Measurements from ENCODE around the gene SYNGAP1. TPM values are rescaled to one million over a fixed set of nuclear protein-coding genes. Genes with fewer than 3 reads are reported as not detected.
"Not testable (repeated sequence)": the region's sequence is repeated elsewhere in the genome, so short reads cannot be mapped to it uniquely, and the experiment has no call there.

SYNGAP1 gene
- total RNA-seq, 2 experiments from 2014 or later = 43.6 to 45.6 TPM

- no peaks in the 10 kb centered on the region for H3K9me3 Mint-ChIP-seq (ENCODE audit: low read depth)
- POLR2A ChIA-PET = interaction anchor here (0.6 kb wide), 1 partner anchor 102 kb away, joined by 9 read pairs; no protein-coding TSS in a partner anchor
- no peak for ATAC-seq
- CTCF ChIA-PET = interaction anchor here (0.6 to 0.7 kb wide), 2 partner anchors 95 to 163 kb away, joined by 3 to 4 read pairs; no protein-coding TSS in a partner anchor
- H3K36me3 Mint-ChIP-seq (ENCODE audit: low read depth) = no peaks in the 10 kb centered on the region
- H3K4me3 Mint-ChIP-seq = no peak overlapping the region
- no peak for DNase-seq
- no peaks in the 10 kb centered on the region for H3K4me1 Mint-ChIP-seq
- no peaks in the 10 kb centered on the region for H3K27me3 Mint-ChIP-seq
- intact Hi-C loops (cut with DNase I, micrococcal nuclease) = no loop called here
- no peak overlapping the region for H3K27ac Mint-ChIP-seq
Observed at GRCh38 chr6:33384581-33385020, 35.3 kb upstream of the SYNGAP1 start.

- intact Hi-C loops (cut with DNase I, micrococcal nuclease) = loop anchor here (2.0 to 5.0 kb wide), 4 partner anchors 37 to 847 kb away; partner anchors contain the start of genes HMGA1 (in 1 of the 2) and ITPR3 (in 1 of the 2)
- H3K4me3 Mint-ChIP-seq = peak overlapping the region; percentile 88
- H3K27me3 Mint-ChIP-seq = no peaks in the 10 kb centered on the region
- POLR2A ChIA-PET = no interaction called here
- ATAC-seq (no peak), DNase-seq (no peak)
- H3K27ac Mint-ChIP-seq = peak overlapping the region; percentile 96
- no peaks in the 10 kb centered on the region for H3K9me3 Mint-ChIP-seq (ENCODE audit: low read depth)
- CTCF ChIA-PET = interaction anchor here (0.5 to 2.0 kb wide), 9 partner anchors 11 to 1765 kb away, joined by 3 to 11 read pairs (median 3); partner anchors contain the start of genes CUTA and SNRPC
- peaks cover 23% of the 10 kb centered on the region for H3K36me3 Mint-ChIP-seq (ENCODE audit: low read depth)
- H3K4me1 Mint-ChIP-seq = peaks cover 32% of the 10 kb centered on the region
Observed at GRCh38 chr6:33390173-33390572, 29.7 kb upstream of the SYNGAP1 start.

GRCh38 chr6:33390767-33391277 is 29.0 kb upstream of the SYNGAP1 start:
- no peak for ATAC-seq
- peaks cover 28% of the 10 kb centered on the region for H3K36me3 Mint-ChIP-seq (ENCODE audit: low read depth)

GRCh38 chr6:33391278-33391921 is 28.5 kb upstream of the SYNGAP1 start, which contains the start of gene KIFC1:
Gene KIFC1 (plus strand): TSS chr6:33391823. CDS start chr6:33391986, 163 bp downstream.
- Mint-ChIP-seq H3K27me3 (no peaks in the 10 kb centered on the region), H3K4me3 (peak within 1 kb of the TSS; percentile 88), H3K9me3 (ENCODE audit: low read depth) (no peaks in the 10 kb centered on the region), H3K27ac (peak within 1 kb of the TSS; percentile 96), H3K36me3 (ENCODE audit: low read depth) (peaks cover 31% of the 10 kb centered on the region), H3K4me1 (peaks cover 37% of the 10 kb centered on the region)
- DNase-seq (peak; percentile 100), ATAC-seq (peak; percentile 90)
- intact Hi-C loops (cut with DNase I, micrococcal nuclease) = loop anchor here (1.0 to 5.0 kb wide), 21 partner anchors 19 to 846 kb away; partner anchors contain the start of genes CUTA (in 2 of the 2), PFDN6 (in 2 of the 2), TAPBP (in 2 of the 2) and WDR46 (in 2 of the 2)
- CTCF ChIA-PET = interaction anchor here (0.7 to 2.0 kb wide), 13 partner anchors 9 to 408 kb away, joined by 3 to 11 read pairs (median 3); partner anchors contain the start of genes CUTA, RPS18 and VPS52
- POLR2A ChIA-PET = interaction anchor here (0.6 to 1.4 kb wide), 12 partner anchors 14 to 1280 kb away, joined by 3 to 7 read pairs (median 4); partner anchors contain the start of genes B3GALT4 and PHF1

More at GRCh38 chr6:33390767-33391277, 29.0 kb upstream of the SYNGAP1 start:
- intact Hi-C loops (cut with DNase I, micrococcal nuclease) = loop anchor here (1.0 to 5.0 kb wide), 21 partner anchors 19 to 846 kb away; partner anchors contain the start of genes CUTA (in 2 of the 2), PFDN6 (in 2 of the 2), TAPBP (in 2 of the 2) and WDR46 (in 2 of the 2)
- Mint-ChIP-seq H3K27me3 (no peaks in the 10 kb centered on the region), H3K4me3 (peak overlapping the region; percentile 88), H3K4me1 (peaks cover 35% of the 10 kb centered on the region), H3K27ac (peak overlapping the region; percentile 96), H3K9me3 (ENCODE audit: low read depth) (no peaks in the 10 kb centered on the region)
- no peak for DNase-seq
- CTCF ChIA-PET = interaction anchor here (0.7 to 2.0 kb wide), 13 partner anchors 10 to 1366 kb away, joined by 3 to 11 read pairs (median 3); partner anchors contain the start of genes CUTA, RPS18, SNRPC and VPS52
- POLR2A ChIA-PET = interaction anchor here (0.6 kb wide), 1 partner anchor 1281 kb away, joined by 3 read pairs; no protein-coding TSS in a partner anchor

- no peaks in the 10 kb centered on the region for H3K27me3 Mint-ChIP-seq
- H3K9me3 Mint-ChIP-seq (ENCODE audit: low read depth) = no peaks in the 10 kb centered on the region
- peak; percentile 58 for ATAC-seq
- intact Hi-C loops (cut with DNase I, micrococcal nuclease) = loop anchor here (1.0 to 5.0 kb wide), 21 partner anchors 18 to 845 kb away; partner anchors contain the start of genes CUTA (in 2 of the 2), PFDN6 (in 2 of the 2), TAPBP (in 2 of the 2) and WDR46 (in 2 of the 2)
- CTCF ChIA-PET = interaction anchor here (0.6 to 0.8 kb wide), 6 partner anchors 31 to 409 kb away, joined by 3 to 4 read pairs (median 3); no protein-coding TSS in a partner anchor
- H3K4me1 Mint-ChIP-seq = peaks cover 37% of the 10 kb centered on the region
- POLR2A ChIA-PET = interaction anchor here (0.6 to 1.4 kb wide), 11 partner anchors 13 to 497 kb away, joined by 3 to 7 read pairs (median 5); partner anchors contain the start of genes B3GALT4 and PHF1
- H3K4me3 Mint-ChIP-seq = peak overlapping the region; percentile 88
- H3K27ac Mint-ChIP-seq = peak overlapping the region; percentile 96
- DNase-seq = peak; percentile 83
- H3K36me3 Mint-ChIP-seq (ENCODE audit: low read depth) = peaks cover 33% of the 10 kb centered on the region
Observed at GRCh38 chr6:33391922-33392594, 27.8 kb upstream of the SYNGAP1 start.

- Mint-ChIP-seq H3K27ac (peak overlapping the region; percentile 96), H3K4me1 (peaks cover 38% of the 10 kb centered on the region), H3K27me3 (no peaks in the 10 kb centered on the region), H3K9me3 (ENCODE audit: low read depth) (no peaks in the 10 kb centered on the region), H3K4me3 (peak overlapping the region; percentile 88), H3K36me3 (ENCODE audit: low read depth) (peaks cover 37% of the 10 kb centered on the region)
- DNase-seq (no peak), ATAC-seq (no peak)
- POLR2A ChIA-PET = interaction anchor here (0.9 to 1.4 kb wide), 6 partner anchors 16 to 115 kb away, joined by 3 to 7 read pairs (median 5); partner anchors contain the start of gene B3GALT4
- intact Hi-C loops (cut with DNase I, micrococcal nuclease) = loop anchor here in 1 of 2 experiments (5.0 kb wide), 2 partner anchors 230 to 845 kb away; partner anchors contain the start of genes HMGA1 and ITPR3
- CTCF ChIA-PET = interaction anchor here (0.6 to 0.7 kb wide), 3 partner anchors 33 to 108 kb away, joined by 3 to 4 read pairs (median 3); no protein-coding TSS in a partner anchor
Observed at GRCh38 chr6:33392595-33392948, 27.3 kb upstream of the SYNGAP1 start.

- POLR2A ChIA-PET = interaction anchor here (0.6 to 1.4 kb wide), 2 partner anchors 26 to 238 kb away, joined by 5 to 9 read pairs; no protein-coding TSS in a partner anchor
Observed at GRCh38 chr6:33392979-33393378, 26.9 kb upstream of the SYNGAP1 start.

GRCh38 chr6:33397541-33397940 is 22.3 kb upstream of the SYNGAP1 start:
- Mint-ChIP-seq H3K27ac (no peak overlapping the region), H3K4me1 (peaks cover 26% of the 10 kb centered on the region), H3K36me3 (ENCODE audit: low read depth) (peaks cover 56% of the 10 kb centered on the region), H3K27me3 (no peaks in the 10 kb centered on the region), H3K4me3 (no peak overlapping the region), H3K9me3 (ENCODE audit: low read depth) (no peaks in the 10 kb centered on the region)
- intact Hi-C loops (cut with DNase I, micrococcal nuclease) = no loop called here
- CTCF ChIA-PET = interaction anchor here (0.7 kb wide), 1 partner anchor 333 kb away, joined by 4 read pairs; no protein-coding TSS in a partner anchor
- ATAC-seq = no peak
- no peak for DNase-seq
- POLR2A ChIA-PET = no interaction called here

More at GRCh38 chr6:33392979-33393378, 26.9 kb upstream of the SYNGAP1 start:
- Mint-ChIP-seq H3K27me3 (no peaks in the 10 kb centered on the region), H3K36me3 (ENCODE audit: low read depth) (peaks cover 41% of the 10 kb centered on the region), H3K4me1 (peaks cover 39% of the 10 kb centered on the region), H3K27ac (peak overlapping the region; percentile 96), H3K4me3 (peak overlapping the region; percentile 88), H3K9me3 (ENCODE audit: low read depth) (no peaks in the 10 kb centered on the region)
- no peak for DNase-seq
- CTCF ChIA-PET = no interaction called here
- intact Hi-C loops (cut with DNase I, micrococcal nuclease) = loop anchor here in 1 of 2 experiments (5.0 kb wide), 2 partner anchors 229 to 844 kb away; partner anchors contain the start of genes HMGA1 and ITPR3
- no peak for ATAC-seq

- H3K9me3 Mint-ChIP-seq (ENCODE audit: low read depth); DNase-seq; H3K27me3 Mint-ChIP-seq; H3K27ac Mint-ChIP-seq; intact Hi-C loops (cut with DNase I, micrococcal nuclease); H3K4me3 Mint-ChIP-seq; CTCF ChIA-PET; ATAC-seq: not testable (repeated sequence)
- Mint-ChIP-seq H3K36me3 (ENCODE audit: low read depth) (peaks cover 58% of the 10 kb centered on the region), H3K4me1 (peaks cover 18% of the 10 kb centered on the region)
- POLR2A ChIA-PET = interaction anchor here (0.7 kb wide), 1 partner anchor 39 kb away, joined by 3 read pairs; no protein-coding TSS in a partner anchor
Observed at GRCh38 chr6:33398601-33399000, 21.3 kb upstream of the SYNGAP1 start.

GRCh38 chr6:33399881-33400280 is 20.0 kb upstream of the SYNGAP1 start:
- ATAC-seq; intact Hi-C loops (cut with DNase I, micrococcal nuclease); CTCF ChIA-PET; H3K27me3 Mint-ChIP-seq; DNase-seq; H3K4me3 Mint-ChIP-seq; H3K9me3 Mint-ChIP-seq (ENCODE audit: low read depth); POLR2A ChIA-PET; H3K27ac Mint-ChIP-seq: not testable (repeated sequence)
- peaks cover 10% of the 10 kb centered on the region for H3K4me1 Mint-ChIP-seq
- peaks cover 61% of the 10 kb centered on the region for H3K36me3 Mint-ChIP-seq (ENCODE audit: low read depth)

Measured in activated CD4-positive, alpha-beta T cell treated with anti-CD3 and anti-CD28 coated beads for 36 hours (primary cell).